GM21390 (cell line): ENCODE results near the gene MTFR1L.

Experiments
- ATAC-seq: cut with Tn5 transposase; IDR thresholded peaks from one replicate; pipeline ENCODE4 v1.9.1; 2021; ENCODE audit not compliant: unreplicated experiment

MTFR1L gene

DNA sequence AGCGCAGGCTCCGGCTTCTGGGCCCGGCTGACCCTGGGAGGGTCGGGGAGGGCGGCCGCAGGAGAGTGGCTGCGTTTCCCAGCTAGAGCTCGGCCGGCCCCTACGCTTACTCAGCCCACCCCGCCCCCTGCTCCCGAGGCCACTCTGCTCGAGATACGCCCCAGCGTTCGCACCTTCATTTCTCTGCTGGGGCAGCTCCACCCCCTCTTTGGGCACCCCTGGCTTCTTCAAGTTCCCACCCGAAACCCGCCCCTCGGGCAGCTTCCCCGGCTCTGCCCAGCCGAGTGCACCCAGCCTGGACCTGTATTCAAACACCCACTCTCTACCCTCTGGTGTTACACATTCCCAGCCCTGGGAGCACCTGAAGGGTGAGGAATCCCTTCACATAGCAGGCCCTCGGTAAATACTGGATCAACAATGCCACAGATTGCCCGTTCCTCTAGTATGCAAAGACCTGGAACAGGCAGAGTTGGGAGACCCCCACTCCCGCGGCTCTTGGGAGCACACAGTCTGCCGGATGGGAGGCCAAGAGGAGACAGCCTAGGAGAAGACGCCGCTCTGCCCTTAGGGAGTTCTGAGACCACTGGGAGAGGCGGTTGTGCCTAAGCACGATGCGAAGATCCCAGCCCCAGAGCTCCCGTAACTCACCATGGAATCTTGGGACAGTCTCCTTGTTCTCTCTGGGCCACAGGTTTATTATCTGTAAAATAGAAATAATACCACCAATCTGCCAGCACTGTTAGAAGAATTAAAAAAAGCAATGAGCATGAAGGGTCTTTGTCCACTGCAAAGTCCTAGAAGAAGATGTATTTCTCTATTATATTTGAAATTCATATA, 56.3 kb downstream of the MTFR1L start:
- ATAC-seq = no peak

- no peak for ATAC-seq
These were observed 56.9 kb downstream of the MTFR1L start for GRCh38 chr1:25876693-25877077.

- no peak for ATAC-seq
These were observed 57.4 kb downstream of the MTFR1L start for GRCh38 chr1:25877155-25877554.

- no peak for ATAC-seq
These were observed 58.9 kb downstream of the MTFR1L start for GRCh38 chr1:25878690-25879089.

DNA sequence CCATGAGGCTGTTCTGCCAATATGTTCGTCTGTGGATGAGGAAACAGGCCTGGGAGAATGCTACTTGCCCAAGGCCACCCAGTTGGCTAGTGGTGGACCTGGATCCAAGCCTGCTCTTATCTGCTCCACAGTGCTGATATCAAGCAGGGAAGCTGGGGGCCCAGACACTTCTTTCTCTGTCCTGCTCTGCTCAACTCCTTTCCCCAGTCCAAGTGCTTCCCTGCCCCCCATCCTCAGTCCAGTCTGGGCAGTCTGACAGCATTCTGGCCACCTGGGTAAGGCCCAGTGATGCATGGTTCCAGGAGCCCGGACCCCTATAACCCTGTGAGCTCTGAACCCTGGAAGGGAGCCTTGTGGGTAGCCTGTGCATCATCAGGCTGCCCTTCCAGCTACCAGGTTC, 59.9 kb downstream of the MTFR1L start:
- no peak for ATAC-seq

GRCh38 chr1:25880518-25880917, 60.8 kb downstream of the MTFR1L start:
- no peak for ATAC-seq

- ATAC-seq = no peak
These were observed 61.5 kb downstream of the MTFR1L start for GRCh38 chr1:25881266-25881665.
